Fibroblast of the aortic adventitia (primary cell): ENCODE results near the gene DHX15. TPM values are rescaled to one million over a fixed set of nuclear protein-coding genes. Genes with fewer than 3 reads are reported as not detected.

Experiments used
- DNase-seq: peaks from one replicate; pipeline ENCODE4 v3.0.0-alpha.2; 2010; ENCODE audit warnings: low read depth
- H3K4me3 ChIP-seq: 2 replicates; pipeline ENCODE4 v1.5.1; 2011; ENCODE audit warnings: low read depth, mild to moderate bottlenecking, control low read depth, low read length, moderate library complexity
- total RNA-seq: library from RNA; depleted of rRNA; stranded (reverse); fragments of >200 nt; gene quantifications from 2 replicates; pipeline ENCODE4 v1.2.3, GENCODE V29; 2012; ENCODE audit warnings: low replicate concordance
- TF ChIP-seq, protein P1 (sequence below): IDR thresholded peaks from 2 replicates; pipeline ENCODE4 v1.5.1; 2011; ENCODE audit warnings: mild to moderate bottlenecking, low read length, control low read depth, inconsistent platforms; ENCODE audit not compliant: insufficient read depth

The DHX15 gene
- total RNA-seq, 1 donor, result 165 TPM

DNA sequence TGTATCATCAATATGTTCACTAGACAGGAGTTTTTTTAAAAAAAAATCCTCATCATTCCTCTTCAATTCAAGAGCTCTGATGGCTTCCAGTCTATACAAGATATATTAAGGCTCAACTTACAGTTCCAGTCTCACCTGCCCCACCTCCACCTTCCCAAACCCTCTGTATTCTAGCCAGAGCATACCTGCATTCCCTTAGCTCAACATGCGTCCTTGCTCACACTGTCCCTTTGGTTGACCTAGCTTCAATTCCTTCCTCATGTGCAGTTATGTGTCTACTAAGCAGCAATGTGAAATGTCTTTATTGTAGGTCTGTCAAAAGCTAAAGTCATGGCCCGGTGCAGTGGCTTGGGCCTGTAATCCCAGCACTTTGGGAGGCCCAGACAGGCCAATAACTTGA is 10.8 kb downstream of the DHX15 start:
- TF ChIP-seq, protein P1, sequence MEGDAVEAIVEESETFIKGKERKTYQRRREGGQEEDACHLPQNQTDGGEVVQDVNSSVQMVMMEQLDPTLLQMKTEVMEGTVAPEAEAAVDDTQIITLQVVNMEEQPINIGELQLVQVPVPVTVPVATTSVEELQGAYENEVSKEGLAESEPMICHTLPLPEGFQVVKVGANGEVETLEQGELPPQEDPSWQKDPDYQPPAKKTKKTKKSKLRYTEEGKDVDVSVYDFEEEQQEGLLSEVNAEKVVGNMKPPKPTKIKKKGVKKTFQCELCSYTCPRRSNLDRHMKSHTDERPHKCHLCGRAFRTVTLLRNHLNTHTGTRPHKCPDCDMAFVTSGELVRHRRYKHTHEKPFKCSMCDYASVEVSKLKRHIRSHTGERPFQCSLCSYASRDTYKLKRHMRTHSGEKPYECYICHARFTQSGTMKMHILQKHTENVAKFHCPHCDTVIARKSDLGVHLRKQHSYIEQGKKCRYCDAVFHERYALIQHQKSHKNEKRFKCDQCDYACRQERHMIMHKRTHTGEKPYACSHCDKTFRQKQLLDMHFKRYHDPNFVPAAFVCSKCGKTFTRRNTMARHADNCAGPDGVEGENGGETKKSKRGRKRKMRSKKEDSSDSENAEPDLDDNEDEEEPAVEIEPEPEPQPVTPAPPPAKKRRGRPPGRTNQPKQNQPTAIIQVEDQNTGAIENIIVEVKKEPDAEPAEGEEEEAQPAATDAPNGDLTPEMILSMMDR, result no peak
- no peak for DNase-seq
- H3K4me3 ChIP-seq, result no peak overlapping the region

DNA sequence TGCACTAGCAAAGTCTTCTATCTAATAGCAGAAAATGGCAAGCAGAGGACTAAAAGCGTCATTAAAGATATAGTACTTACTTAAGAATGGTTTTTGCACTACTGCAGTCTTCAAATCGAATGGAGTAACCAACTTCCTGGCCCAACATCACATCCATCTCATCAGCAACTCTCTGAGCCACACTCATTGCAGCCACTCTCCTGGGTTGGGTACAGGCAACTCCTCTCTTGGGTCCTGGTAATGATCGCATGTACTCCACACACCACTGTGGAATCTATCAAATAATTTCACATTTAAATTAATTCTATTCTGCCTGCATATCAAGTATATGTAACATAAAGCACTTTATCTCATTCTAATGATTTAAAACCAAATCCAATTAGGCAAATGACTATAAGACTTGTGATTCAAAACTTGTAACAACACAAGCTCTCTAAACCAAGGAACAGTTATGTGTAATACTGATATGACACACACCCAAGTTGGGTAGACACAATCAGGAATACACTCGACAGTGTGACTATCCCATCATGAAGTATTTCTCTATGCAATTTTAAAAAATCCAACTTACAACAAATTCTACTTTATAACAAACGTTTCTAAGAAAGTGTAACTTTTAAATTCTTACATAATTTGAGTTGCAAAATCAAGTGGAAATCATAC is 13.6 kb downstream of the DHX15 start:
- no peak overlapping the region for H3K4me3 ChIP-seq
- TF ChIP-seq, protein P1, result no peak
- no peak for DNase-seq

DNA sequence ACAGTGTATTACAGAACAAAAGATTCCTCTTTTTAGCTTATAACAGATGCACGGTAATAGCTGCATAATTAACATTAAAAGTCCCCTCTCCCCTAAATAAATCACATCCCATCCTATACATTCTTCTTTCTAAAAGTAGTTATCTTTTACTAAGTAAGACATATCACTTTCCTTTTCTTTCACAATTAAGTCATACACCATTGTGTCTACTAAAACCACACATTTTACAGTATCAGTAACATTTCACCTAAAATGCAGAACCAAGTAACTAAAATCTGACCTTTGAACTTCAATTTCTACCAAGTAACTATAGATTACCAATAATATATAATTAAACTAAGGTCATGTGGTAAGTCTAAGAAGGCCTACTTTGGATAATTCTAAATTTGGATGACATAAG is 14.2 kb downstream of the DHX15 start:
- no peak for DNase-seq
- H3K4me3 ChIP-seq, result no peak overlapping the region
- TF ChIP-seq, protein P1, result no peak

DNA sequence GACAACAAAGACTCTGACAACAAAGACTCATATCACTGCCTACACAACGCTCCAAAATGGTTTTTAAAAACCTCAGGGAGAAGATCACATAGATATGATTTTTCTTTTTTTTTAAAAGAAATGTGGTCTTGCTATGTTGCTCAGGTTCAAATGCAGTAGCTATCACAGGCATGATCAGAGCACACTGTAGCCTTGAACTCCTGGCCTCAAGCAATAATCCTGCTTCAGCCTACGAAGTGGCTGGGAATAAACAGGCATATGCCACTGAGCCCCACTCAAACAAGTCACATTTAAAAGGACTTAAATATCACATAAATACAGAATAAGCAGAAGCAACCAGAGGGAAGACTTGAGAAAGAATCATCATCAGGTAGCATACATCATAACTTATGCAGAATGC is 14.7 kb downstream of the DHX15 start:
- TF ChIP-seq, protein P1, result no peak
- H3K4me3 ChIP-seq, result no peak overlapping the region
- no peak for DNase-seq

DNA sequence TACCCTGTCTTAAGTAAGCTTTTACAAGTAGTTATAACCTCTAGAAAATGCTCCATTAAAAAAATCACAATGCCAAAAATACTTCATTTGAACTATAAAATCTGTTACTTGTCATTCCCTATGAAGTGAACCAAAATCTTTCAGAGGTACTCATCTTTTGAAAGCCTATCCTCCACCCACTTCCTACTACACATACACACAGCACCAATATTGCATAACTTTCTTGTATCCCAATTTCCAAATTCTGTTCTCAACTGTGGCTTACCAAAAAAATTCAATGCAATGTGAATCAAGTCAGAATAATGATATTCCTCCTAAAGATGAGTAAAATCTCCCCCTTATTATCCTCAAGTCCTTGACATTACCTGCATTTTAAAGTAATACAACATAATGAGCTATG is 15.9 kb downstream of the DHX15 start:
- DNase-seq, result no peak
- TF ChIP-seq, protein P1, result no peak
- H3K4me3 ChIP-seq, result no peak overlapping the region

DNA sequence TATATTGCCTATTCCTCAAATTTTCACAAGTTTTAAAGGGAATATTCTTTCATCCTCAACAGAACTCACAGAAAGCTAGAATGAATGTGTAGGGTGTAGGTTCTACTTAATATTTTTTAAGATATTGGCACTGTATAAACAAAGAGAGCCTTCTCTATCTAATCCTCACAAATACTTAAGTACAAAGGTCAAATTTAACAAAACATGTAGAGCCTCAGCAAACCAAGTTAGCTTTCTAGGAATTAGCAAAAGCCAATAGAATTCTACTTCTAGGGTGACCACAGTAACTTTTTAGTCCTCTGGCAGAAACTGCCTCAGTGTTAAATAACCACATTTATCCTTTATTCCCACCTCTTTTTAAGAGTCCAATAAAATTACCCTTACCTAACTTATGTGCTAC is 19.3 kb downstream of the DHX15 start:
- TF ChIP-seq, protein P1, result no peak
- H3K4me3 ChIP-seq, result no peak overlapping the region
- DNase-seq, result no peak

DNA sequence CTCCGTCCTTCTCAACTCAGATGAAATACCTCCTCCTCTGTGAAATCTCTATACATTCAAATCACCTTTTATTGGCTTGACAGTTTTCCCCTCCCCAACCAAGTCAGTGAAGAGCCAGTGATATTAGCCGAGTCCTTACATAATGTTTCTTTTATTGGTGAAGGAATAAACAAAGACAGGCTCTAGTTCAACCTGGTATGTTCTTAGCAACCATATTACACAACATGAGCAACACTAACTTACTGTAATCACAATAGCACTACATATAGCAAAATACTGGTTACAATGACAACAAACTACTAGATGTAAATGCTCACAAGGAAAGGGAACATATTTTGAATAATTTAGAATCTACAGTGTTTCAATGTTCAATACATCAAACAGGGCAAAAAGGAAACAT is 19.9 kb downstream of the DHX15 start:
- DNase-seq, result no peak
- TF ChIP-seq, protein P1, result no peak
- H3K4me3 ChIP-seq, result no peak overlapping the region
